ENCODE results near the gene CALN1.

Gene CALN1

GRCh38 chr7:72279203-72279602 lies 132.9 kb downstream of the CALN1 start:
- Mint-ChIP-seq H3K9me3 (peaks cover 4% of the 10 kb centered on the region), H3K4me3 (no peak overlapping the region), H3K27ac (no peak overlapping the region), H3K27me3 (no peaks in the 10 kb centered on the region), H3K4me1 (ENCODE audit: low read depth) (no peaks in the 10 kb centered on the region), H3K36me3 (ENCODE audit: low read depth) (no peaks in the 10 kb centered on the region)

DNA sequence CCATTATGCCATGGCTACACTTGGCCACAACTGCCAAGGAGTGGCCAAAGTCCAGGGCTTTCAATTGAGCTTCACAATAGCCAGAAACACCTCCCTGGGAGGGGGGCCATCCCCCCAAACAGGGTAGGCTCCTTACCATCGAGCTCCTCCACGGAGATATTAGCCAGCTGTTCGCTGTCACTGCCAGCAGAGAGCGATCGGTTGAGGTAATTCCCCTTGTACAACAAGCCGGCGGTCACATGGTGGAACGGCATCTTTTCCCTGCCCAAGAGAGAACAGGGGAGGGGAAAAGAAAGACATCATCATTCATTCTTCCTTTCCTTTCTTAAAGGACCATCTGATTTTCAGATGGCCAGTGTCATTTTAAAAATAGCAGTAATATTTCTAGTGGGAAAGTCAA lies 133.6 kb downstream of the CALN1 start:
- peaks cover 4% of the 10 kb centered on the region for H3K9me3 Mint-ChIP-seq
- no peak overlapping the region for H3K4me3 Mint-ChIP-seq
- H3K4me1 Mint-ChIP-seq (ENCODE audit: low read depth): no peaks in the 10 kb centered on the region
- H3K36me3 Mint-ChIP-seq (ENCODE audit: low read depth): no peaks in the 10 kb centered on the region
- no peak overlapping the region for H3K27ac Mint-ChIP-seq
- H3K27me3 Mint-ChIP-seq: no peaks in the 10 kb centered on the region

DNA sequence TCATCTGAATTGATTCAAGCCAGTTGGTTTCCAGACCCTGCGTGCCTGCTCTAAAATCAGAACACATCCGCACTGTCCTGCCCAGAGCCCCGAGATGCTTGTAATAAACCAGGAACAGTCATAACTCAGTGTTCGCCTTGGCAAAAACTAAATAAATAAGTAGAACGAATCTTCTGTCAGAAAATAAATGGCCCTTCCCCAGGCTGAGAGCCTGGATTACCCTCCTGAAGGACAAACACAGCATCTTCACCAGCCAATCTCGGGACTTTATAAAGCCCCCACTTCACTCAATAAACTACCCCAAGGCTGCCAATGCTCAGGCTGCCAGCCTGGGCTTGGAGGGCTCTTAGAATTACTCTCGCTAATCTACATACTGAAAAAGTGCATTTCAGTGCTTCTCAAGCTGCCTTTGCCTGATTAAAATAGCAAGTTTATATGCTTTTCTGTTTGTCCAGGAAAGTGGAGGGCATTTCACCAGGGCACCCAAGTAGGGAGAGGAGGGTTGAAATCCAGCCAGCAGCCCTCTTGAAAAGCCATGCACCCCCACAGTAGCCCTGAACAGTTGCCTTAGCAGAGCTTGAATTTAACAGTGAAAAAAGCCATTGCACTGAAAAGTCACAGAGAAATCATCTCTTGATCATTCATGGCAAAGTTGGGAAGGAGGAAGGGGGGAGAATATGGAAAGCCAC lies 136.6 kb downstream of the CALN1 start:
- Mint-ChIP-seq H3K27ac (no peak overlapping the region), H3K4me1 (ENCODE audit: low read depth) (no peaks in the 10 kb centered on the region), H3K9me3 (peaks cover 9% of the 10 kb centered on the region), H3K27me3 (no peaks in the 10 kb centered on the region), H3K36me3 (ENCODE audit: low read depth) (no peaks in the 10 kb centered on the region), H3K4me3 (no peak overlapping the region)

DNA sequence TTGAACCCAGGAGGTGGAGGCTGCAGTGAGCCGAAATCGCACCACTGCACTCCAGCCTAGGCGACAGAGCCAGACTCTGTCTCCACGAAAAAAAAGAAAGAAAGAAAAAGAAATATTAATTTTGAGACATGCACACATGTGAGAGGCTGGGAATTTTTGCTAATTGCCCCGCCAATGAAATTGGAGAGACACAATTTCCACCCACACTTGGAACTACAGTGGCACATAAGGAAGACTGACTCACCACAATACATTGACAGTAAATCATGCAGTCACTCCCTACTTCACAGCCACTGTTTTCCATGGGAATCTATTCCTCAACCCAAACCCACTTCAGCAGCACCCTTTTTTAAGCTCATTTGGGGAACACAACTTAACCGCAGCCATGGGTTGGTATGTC lies 139.7 kb downstream of the CALN1 start:
- no peaks in the 10 kb centered on the region for H3K36me3 Mint-ChIP-seq (ENCODE audit: low read depth)
- no peaks in the 10 kb centered on the region for H3K27me3 Mint-ChIP-seq
- H3K4me3 Mint-ChIP-seq: no peak overlapping the region
- no peaks in the 10 kb centered on the region for H3K4me1 Mint-ChIP-seq (ENCODE audit: low read depth)
- H3K27ac Mint-ChIP-seq: no peak overlapping the region
- H3K9me3 Mint-ChIP-seq: peaks cover 19% of the 10 kb centered on the region

DNA sequence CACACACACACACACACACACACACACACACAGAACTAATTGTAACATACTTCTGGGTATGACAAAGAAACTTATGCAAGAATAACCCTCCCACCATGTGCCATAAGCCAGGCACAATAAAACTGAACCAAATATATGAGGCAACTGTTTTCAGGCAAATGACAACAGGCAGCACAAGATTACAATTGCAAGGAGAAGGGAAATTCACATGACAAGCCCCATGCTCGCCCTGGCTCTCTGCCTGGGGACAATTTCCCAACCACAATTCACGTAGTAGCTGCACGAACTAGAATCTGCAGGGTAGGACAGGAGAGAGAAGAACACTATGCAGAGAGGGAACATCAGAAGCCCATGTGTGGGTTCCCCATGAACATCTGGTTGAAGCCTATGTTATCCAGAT lies 143.3 kb downstream of the CALN1 start:
- Mint-ChIP-seq H3K9me3 (peaks cover 16% of the 10 kb centered on the region), H3K36me3 (ENCODE audit: low read depth) (no peaks in the 10 kb centered on the region), H3K4me3 (no peak overlapping the region), H3K4me1 (ENCODE audit: low read depth) (no peaks in the 10 kb centered on the region), H3K27ac (no peak overlapping the region), H3K27me3 (no peaks in the 10 kb centered on the region)

DNA sequence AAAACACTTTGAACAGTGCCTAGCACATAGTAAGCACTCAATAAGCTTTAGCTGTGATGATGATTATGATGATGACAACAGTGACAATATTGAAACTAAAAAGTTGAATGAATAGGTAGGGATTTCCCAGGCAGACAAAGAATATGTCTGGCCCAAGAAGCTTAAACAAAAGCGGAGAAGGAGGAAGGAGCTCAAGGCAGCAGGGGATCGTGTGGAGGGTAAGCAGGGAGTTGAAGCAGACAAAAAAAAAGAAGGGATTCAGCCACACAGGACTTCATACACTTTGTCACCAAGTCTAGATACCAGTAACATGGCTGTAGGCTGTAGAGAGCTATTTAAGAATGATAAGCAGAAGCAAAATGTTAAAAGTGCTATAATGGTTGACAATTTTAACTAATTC lies 144.0 kb downstream of the CALN1 start:
- no peaks in the 10 kb centered on the region for H3K36me3 Mint-ChIP-seq (ENCODE audit: low read depth)
- peaks cover 16% of the 10 kb centered on the region for H3K9me3 Mint-ChIP-seq
- H3K27ac Mint-ChIP-seq: no peak overlapping the region
- no peaks in the 10 kb centered on the region for H3K4me1 Mint-ChIP-seq (ENCODE audit: low read depth)
- H3K27me3 Mint-ChIP-seq: no peaks in the 10 kb centered on the region
- H3K4me3 Mint-ChIP-seq: no peak overlapping the region

- Mint-ChIP-seq H3K4me1 (ENCODE audit: low read depth) (no peaks in the 10 kb centered on the region), H3K4me3 (no peak overlapping the region), H3K27me3 (no peaks in the 10 kb centered on the region), H3K9me3 (peaks cover 16% of the 10 kb centered on the region), H3K36me3 (ENCODE audit: low read depth) (no peaks in the 10 kb centered on the region), H3K27ac (no peak overlapping the region)
Observed at GRCh38 chr7:72267291-72267800, 144.8 kb downstream of the CALN1 start.

DNA sequence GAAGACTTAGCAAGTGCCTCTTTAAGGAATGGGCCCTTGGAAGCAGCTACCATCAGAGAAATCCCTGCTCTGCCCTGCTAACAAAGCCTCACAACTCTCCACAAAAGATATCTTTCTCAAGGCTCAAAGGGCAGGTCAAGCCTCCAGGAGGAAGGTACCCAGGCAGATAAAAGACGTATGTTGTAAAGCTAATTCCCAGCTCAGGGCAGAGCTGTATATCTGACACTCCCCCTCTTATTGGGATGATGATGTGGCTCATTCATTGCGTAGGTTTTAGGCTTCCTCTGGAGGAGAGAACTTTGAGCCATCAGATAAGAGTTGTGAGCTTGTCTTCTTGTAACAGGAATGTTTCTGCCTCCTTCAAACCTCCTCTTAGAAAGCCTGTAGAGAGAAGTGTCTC lies 145.4 kb downstream of the CALN1 start:
- no peak overlapping the region for H3K27ac Mint-ChIP-seq

DNA sequence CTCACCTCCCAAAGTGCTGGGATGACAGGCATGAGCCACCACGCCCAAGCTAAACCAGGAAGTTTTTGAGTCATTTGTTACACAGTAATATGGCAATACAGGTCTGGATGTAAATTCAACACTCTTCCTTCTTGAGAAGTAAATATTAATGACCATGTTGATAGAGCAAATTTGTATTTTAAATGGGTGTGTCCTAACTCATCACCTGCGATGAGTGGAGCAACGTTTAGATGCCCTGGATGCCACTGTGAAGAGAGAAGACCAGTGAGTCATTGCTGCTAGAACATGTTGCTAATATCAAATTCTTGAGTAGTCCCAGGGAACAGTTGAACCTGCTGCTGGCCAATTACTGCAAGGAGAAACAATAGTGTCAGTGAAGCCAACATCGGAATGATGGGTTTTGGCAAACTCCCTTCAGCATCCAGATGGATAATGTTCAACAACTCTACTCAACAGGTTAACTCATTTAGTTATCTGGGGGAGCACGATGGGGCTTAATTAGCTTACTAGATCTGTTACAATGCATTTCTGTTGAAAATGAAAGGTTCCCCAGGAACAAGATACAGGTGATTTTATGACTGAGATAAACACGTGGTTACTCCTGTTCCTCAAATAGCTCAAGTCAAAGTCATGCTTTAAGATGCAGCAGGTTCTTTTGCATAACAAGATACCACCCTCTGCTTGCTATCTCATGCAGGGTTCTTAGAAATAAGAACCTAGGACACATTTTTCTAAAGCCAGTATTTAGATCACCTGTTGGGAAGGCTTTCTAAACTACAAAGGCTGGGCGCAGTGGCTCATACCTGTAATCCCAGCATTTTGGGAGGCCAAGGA lies 146.8 kb downstream of the CALN1 start:
- H3K27me3 Mint-ChIP-seq: no peaks in the 10 kb centered on the region
- H3K36me3 Mint-ChIP-seq (ENCODE audit: low read depth): no peaks in the 10 kb centered on the region
- H3K9me3 Mint-ChIP-seq: peaks cover 11% of the 10 kb centered on the region
- no peak overlapping the region for H3K27ac Mint-ChIP-seq
- H3K4me1 Mint-ChIP-seq (ENCODE audit: low read depth): no peaks in the 10 kb centered on the region
- H3K4me3 Mint-ChIP-seq: no peak overlapping the region

More for the DNA sequence above, 145.4 kb downstream of the CALN1 start:
- H3K4me3 Mint-ChIP-seq: no peak overlapping the region
- no peaks in the 10 kb centered on the region for H3K4me1 Mint-ChIP-seq (ENCODE audit: low read depth)
- H3K36me3 Mint-ChIP-seq (ENCODE audit: low read depth): no peaks in the 10 kb centered on the region
- peaks cover 16% of the 10 kb centered on the region for H3K9me3 Mint-ChIP-seq
- no peaks in the 10 kb centered on the region for H3K27me3 Mint-ChIP-seq

DNA sequence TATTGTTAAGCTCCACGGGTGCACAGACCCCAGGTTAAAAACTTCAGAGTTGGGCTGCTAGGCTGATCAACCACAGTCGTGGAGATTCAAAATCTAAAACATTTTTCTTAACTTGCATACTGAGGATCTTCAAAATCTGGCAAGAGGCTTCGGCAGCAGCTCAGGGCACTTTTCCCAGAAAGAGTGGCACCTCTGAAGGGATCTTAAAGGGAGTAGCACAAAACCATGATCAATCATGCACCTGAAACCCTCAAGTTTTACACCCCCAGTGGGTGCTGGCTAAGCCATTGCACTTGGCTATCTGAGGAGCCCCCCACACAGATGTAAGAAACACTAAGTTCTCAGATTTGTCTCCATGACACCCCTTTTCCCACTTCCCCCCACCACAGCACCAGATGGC lies 151.7 kb downstream of the CALN1 start:
- no peaks in the 10 kb centered on the region for H3K36me3 Mint-ChIP-seq (ENCODE audit: low read depth)
- H3K27me3 Mint-ChIP-seq: no peaks in the 10 kb centered on the region
- peaks cover 4% of the 10 kb centered on the region for H3K9me3 Mint-ChIP-seq
- no peak overlapping the region for H3K27ac Mint-ChIP-seq
- H3K4me3 Mint-ChIP-seq: no peak overlapping the region
- no peaks in the 10 kb centered on the region for H3K4me1 Mint-ChIP-seq (ENCODE audit: low read depth)

DNA sequence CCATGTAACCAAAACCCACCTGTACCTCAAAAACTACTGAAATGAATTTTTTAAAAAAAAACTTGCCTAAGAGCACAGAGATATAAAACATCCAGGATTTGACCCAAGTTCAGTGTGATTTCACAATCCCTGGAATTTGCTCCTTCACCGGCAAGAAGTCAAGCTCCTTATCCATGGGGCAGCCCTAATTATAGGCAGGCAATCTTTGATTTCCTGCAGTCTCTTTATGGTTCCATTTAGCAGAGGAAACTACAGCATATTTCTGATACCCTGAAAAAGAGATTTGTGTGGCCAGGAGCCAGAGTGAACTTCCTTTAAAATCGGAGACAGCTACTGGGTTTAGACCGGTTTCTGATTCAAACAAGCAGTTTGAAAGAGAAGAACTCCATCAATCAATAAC lies 154.1 kb downstream of the CALN1 start:
- H3K27me3 Mint-ChIP-seq: no peaks in the 10 kb centered on the region
- no peaks in the 10 kb centered on the region for H3K4me1 Mint-ChIP-seq (ENCODE audit: low read depth)
- no peaks in the 10 kb centered on the region for H3K36me3 Mint-ChIP-seq (ENCODE audit: low read depth)
- H3K27ac Mint-ChIP-seq: no peak overlapping the region
- peaks cover 4% of the 10 kb centered on the region for H3K9me3 Mint-ChIP-seq
- H3K4me3 Mint-ChIP-seq: no peak overlapping the region

- Mint-ChIP-seq H3K27me3 (no peaks in the 10 kb centered on the region), H3K36me3 (ENCODE audit: low read depth) (no peaks in the 10 kb centered on the region), H3K9me3 (peaks cover 7% of the 10 kb centered on the region), H3K4me3 (no peak overlapping the region), H3K27ac (no peak overlapping the region), H3K4me1 (ENCODE audit: low read depth) (no peaks in the 10 kb centered on the region)
Observed at GRCh38 chr7:72254455-72254854, 157.7 kb downstream of the CALN1 start.

DNA sequence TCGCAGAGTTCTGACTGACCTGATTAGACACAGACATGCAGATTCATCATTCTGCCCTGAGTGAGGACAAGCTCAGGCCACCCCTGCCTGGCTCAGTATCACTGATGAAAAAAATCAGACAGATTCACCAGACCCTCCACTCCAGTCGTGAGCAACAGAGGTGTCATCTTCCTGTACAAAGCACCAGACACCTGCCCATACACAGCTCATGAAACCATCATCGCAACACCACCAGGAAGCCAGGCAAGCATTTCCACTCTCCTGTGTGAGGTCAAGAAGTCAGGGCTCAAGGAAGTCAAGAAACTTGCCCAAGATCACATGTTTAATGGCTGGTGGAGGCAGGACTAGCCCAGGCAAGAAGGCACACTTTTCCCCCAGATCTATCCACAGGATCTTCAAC lies 163.0 kb downstream of the CALN1 start:
- Mint-ChIP-seq H3K27ac (no peak overlapping the region), H3K4me3 (no peak overlapping the region)

GRCh38 chr7:72244826-72245398 lies 167.2 kb downstream of the CALN1 start:
- Mint-ChIP-seq H3K27me3 (no peaks in the 10 kb centered on the region), H3K4me3 (no peak overlapping the region), H3K36me3 (ENCODE audit: low read depth) (no peaks in the 10 kb centered on the region), H3K27ac (no peak overlapping the region), H3K9me3 (peaks cover 13% of the 10 kb centered on the region), H3K4me1 (ENCODE audit: low read depth) (no peaks in the 10 kb centered on the region)

More for the DNA sequence above, 163.0 kb downstream of the CALN1 start:
- H3K9me3 Mint-ChIP-seq: peaks cover 16% of the 10 kb centered on the region
- no peaks in the 10 kb centered on the region for H3K36me3 Mint-ChIP-seq (ENCODE audit: low read depth)
- H3K27me3 Mint-ChIP-seq: no peaks in the 10 kb centered on the region
- H3K4me1 Mint-ChIP-seq (ENCODE audit: low read depth): no peaks in the 10 kb centered on the region

DNA sequence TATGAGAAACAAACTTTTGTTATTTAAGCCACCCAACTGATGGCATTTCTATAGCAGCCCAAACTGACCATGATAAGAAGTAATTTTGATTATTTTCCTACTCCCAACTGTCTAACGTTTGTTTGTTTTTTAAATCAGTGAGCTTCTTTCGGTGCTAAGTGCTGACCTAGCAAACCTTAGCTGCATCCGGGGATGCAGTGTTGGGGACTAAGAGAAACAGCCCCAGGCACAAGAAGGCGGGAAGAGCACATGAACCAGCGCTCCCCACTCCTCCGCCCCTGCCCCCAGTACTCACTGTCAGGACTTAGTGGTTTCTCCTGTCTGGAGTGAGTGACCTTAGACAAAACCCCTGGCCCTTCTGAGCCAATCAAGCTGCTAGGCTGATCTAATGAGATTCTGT lies 168.8 kb downstream of the CALN1 start:
- H3K36me3 Mint-ChIP-seq (ENCODE audit: low read depth): no peaks in the 10 kb centered on the region
- no peaks in the 10 kb centered on the region for H3K27me3 Mint-ChIP-seq
- H3K4me3 Mint-ChIP-seq: no peak overlapping the region
- no peak overlapping the region for H3K27ac Mint-ChIP-seq
- H3K9me3 Mint-ChIP-seq: peaks cover 2% of the 10 kb centered on the region
- no peaks in the 10 kb centered on the region for H3K4me1 Mint-ChIP-seq (ENCODE audit: low read depth)
